ENCODE measurements around the gene VPS72. TPM values are rescaled to one million over a fixed set of nuclear protein-coding genes. Genes with fewer than 3 reads are reported as not detected.

VPS72 gene
- total RNA-seq, 1 experiment from 2014 or later = 103 TPM

- peak overlapping the region; percentile 54 for H3K27ac Mint-ChIP-seq
- DNase-seq (ENCODE audit: low spot score) = no peak
- TF ChIP-seq, protein P1, sequence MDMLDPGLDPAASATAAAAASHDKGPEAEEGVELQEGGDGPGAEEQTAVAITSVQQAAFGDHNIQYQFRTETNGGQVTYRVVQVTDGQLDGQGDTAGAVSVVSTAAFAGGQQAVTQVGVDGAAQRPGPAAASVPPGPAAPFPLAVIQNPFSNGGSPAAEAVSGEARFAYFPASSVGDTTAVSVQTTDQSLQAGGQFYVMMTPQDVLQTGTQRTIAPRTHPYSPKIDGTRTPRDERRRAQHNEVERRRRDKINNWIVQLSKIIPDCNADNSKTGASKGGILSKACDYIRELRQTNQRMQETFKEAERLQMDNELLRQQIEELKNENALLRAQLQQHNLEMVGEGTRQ (CRISPR knock-in tag; IDR thresholded peaks at IDR 0.05) = peak; percentile 11; the same call in 1 of the 2 replicates
- no peak for TF ChIP-seq ATF1 (CRISPR knock-in tag; IDR thresholded peaks at IDR 0.05)
- no peak overlapping the region for H3K4me3 Mint-ChIP-seq
- ChIA-PET POLR2A (no interaction called here), CTCF (interaction anchor here (1.0 to 6.9 kb wide), 6 partner anchors 16 to 87 kb away, joined by 3 to 167 read pairs (median 3); no protein-coding TSS in a partner anchor)
- no peaks in the 10 kb centered on the region for H3K27me3 Mint-ChIP-seq (ENCODE audit: low read depth)
- no peaks in the 10 kb centered on the region for H3K9me3 Mint-ChIP-seq
- peaks cover 8% of the 10 kb centered on the region for H3K4me1 Mint-ChIP-seq
- peak; percentile 22; the same call in 1 of the 2 replicates for ATAC-seq
- peaks cover 24% of the 10 kb centered on the region for H3K36me3 Mint-ChIP-seq
Measured at GRCh38 chr1:151158751-151159251, 31.2 kb downstream of the VPS72 start.

GRCh38 chr1:151158326-151158725 lies 31.7 kb downstream of the VPS72 start:
- no peaks in the 10 kb centered on the region for H3K9me3 Mint-ChIP-seq
- ATAC-seq (no peak), DNase-seq (ENCODE audit: low spot score) (no peak)
- ChIA-PET POLR2A (no interaction called here), CTCF (interaction anchor here (1.0 to 6.9 kb wide), 4 partner anchors 16 to 86 kb away, joined by 3 to 167 read pairs (median 7); no protein-coding TSS in a partner anchor)
- H3K4me1 Mint-ChIP-seq = peaks cover 8% of the 10 kb centered on the region
- H3K4me3 Mint-ChIP-seq = no peak overlapping the region
- H3K27ac Mint-ChIP-seq = no peak overlapping the region
- no peaks in the 10 kb centered on the region for H3K27me3 Mint-ChIP-seq (ENCODE audit: low read depth)
- peaks cover 24% of the 10 kb centered on the region for H3K36me3 Mint-ChIP-seq
- TF ChIP-seq ETV6 (CRISPR knock-in tag; IDR thresholded peaks at IDR 0.05) (no peak), FOXJ3 (CRISPR knock-in tag; IDR thresholded peaks at IDR 0.05; ENCODE audit: borderline replicate concordance) (no peak), JUN (CRISPR knock-in tag; IDR thresholded peaks at IDR 0.05) (no peak), IRF2 (CRISPR knock-in tag; IDR thresholded peaks at IDR 0.05; ENCODE audit: borderline replicate concordance, low read depth) (no peak), ZNF317 (CRISPR knock-in tag; IDR thresholded peaks at IDR 0.05; ENCODE audit: borderline replicate concordance, low read depth) (no peak), TP53 (CRISPR knock-in tag; IDR thresholded peaks at IDR 0.05) (no peak), ATF1 (CRISPR knock-in tag; IDR thresholded peaks at IDR 0.05) (no peak), OVOL2 (CRISPR knock-in tag; IDR thresholded peaks at IDR 0.05; ENCODE audit: borderline replicate concordance) (no peak), FOXP1 (CRISPR knock-in tag; IDR thresholded peaks at IDR 0.05; ENCODE audit: borderline replicate concordance) (no peak)
- TF ChIP-seq, protein P2, sequence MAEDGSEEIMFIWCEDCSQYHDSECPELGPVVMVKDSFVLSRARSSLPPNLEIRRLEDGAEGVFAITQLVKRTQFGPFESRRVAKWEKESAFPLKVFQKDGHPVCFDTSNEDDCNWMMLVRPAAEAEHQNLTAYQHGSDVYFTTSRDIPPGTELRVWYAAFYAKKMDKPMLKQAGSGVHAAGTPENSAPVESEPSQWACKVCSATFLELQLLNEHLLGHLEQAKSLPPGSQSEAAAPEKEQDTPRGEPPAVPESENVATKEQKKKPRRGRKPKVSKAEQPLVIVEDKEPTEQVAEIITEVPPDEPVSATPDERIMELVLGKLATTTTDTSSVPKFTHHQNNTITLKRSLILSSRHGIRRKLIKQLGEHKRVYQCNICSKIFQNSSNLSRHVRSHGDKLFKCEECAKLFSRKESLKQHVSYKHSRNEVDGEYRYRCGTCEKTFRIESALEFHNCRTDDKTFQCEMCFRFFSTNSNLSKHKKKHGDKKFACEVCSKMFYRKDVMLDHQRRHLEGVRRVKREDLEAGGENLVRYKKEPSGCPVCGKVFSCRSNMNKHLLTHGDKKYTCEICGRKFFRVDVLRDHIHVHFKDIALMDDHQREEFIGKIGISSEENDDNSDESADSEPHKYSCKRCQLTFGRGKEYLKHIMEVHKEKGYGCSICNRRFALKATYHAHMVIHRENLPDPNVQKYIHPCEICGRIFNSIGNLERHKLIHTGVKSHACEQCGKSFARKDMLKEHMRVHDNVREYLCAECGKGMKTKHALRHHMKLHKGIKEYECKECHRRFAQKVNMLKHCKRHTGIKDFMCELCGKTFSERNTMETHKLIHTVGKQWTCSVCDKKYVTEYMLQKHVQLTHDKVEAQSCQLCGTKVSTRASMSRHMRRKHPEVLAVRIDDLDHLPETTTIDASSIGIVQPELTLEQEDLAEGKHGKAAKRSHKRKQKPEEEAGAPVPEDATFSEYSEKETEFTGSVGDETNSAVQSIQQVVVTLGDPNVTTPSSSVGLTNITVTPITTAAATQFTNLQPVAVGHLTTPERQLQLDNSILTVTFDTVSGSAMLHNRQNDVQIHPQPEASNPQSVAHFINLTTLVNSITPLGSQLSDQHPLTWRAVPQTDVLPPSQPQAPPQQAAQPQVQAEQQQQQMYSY (CRISPR knock-in tag; IDR thresholded peaks at IDR 0.05) = no peak
- TF ChIP-seq, protein P3, sequence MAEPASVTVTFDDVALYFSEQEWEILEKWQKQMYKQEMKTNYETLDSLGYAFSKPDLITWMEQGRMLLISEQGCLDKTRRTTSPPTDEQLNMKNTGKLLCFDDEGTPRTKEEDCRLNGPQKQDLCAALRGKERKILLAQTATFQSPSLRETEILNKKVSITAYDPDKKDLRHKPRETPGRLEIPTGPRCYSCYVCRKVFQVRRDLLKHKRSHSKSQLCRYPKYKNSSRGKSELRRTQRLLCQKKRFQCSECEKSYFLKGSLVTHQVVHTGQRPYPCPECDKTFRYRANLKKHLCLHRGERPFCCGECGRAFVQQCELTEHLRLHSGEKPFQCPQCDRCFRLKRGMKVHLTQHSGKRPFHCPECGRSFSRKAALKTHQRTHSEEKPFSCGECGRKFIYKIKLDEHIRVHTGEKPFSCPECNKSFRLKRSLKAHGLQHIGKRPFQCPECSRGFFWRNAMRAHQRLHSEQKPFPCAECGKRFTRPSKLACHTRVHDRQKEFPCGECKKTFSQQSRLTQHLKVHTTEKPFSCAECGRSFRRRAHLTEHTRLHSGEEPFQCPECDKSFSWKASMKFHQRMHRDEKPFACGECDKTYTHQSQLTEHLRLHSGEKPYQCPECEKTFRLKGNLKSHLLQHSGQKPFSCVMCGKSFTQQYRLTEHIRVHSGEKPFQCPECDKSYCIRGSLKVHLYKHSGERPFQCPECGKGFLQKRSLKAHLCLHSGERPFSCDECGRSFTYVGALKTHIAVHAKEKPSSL (CRISPR knock-in tag; conservative IDR thresholded peaks at IDR 0.05) = no peak
- TF ChIP-seq, protein P4, sequence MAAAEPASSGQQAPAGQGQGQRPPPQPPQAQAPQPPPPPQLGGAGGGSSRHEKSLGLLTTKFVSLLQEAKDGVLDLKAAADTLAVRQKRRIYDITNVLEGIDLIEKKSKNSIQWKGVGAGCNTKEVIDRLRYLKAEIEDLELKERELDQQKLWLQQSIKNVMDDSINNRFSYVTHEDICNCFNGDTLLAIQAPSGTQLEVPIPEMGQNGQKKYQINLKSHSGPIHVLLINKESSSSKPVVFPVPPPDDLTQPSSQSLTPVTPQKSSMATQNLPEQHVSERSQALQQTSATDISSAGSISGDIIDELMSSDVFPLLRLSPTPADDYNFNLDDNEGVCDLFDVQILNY (CRISPR knock-in tag; IDR thresholded peaks at IDR 0.05) = no peak
- TF ChIP-seq, protein P5, sequence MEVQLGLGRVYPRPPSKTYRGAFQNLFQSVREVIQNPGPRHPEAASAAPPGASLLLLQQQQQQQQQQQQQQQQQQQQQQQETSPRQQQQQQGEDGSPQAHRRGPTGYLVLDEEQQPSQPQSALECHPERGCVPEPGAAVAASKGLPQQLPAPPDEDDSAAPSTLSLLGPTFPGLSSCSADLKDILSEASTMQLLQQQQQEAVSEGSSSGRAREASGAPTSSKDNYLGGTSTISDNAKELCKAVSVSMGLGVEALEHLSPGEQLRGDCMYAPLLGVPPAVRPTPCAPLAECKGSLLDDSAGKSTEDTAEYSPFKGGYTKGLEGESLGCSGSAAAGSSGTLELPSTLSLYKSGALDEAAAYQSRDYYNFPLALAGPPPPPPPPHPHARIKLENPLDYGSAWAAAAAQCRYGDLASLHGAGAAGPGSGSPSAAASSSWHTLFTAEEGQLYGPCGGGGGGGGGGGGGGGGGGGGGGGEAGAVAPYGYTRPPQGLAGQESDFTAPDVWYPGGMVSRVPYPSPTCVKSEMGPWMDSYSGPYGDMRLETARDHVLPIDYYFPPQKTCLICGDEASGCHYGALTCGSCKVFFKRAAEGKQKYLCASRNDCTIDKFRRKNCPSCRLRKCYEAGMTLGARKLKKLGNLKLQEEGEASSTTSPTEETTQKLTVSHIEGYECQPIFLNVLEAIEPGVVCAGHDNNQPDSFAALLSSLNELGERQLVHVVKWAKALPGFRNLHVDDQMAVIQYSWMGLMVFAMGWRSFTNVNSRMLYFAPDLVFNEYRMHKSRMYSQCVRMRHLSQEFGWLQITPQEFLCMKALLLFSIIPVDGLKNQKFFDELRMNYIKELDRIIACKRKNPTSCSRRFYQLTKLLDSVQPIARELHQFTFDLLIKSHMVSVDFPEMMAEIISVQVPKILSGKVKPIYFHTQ (CRISPR knock-in tag; IDR thresholded peaks at IDR 0.05) = no peak
